GM12891 (cell line): ENCODE measurements around the gene ZSWIM1.

ENCODE experiments used
- POLR2A ChIP-seq: IDR thresholded peaks from 2 replicates; pipeline ENCODE4 v1.6.1; 2011; ENCODE audit warnings: low read depth, low read length, control low read depth
- POLR2AphosphoS5 ChIP-seq: IDR thresholded peaks from 2 replicates; pipeline ENCODE4 v1.6.1; 2011; ENCODE audit warnings: low read depth, low read length, control low read depth
- SPI1 ChIP-seq: IDR thresholded peaks from 2 replicates; pipeline ENCODE4 v1.6.1; 2011; ENCODE audit warnings: low read depth, low read length, control low read depth

- TF ChIP-seq POLR2A (no peak), POLR2AphosphoS5 (no peak), SPI1 (no peak)
Measured at GRCh38 chr20:45909336-45909808, 28.3 kb downstream of the ZSWIM1 start.
